Natural killer cell treated with Interleukin-12 subunit alpha and Interleukin-12 subunit beta and Interleukin-15 and Interleukin-18, amount 100 ng/mL, for 72 hours (primary cell): ENCODE data around the gene ESPL1. TPM values are rescaled to one million over a fixed set of nuclear protein-coding genes. Genes with fewer than 3 reads are reported as not detected.

Experiments
- ATAC-seq, 2 donors: fragments of 150-1000 bp; cut with Tn5 transposase in 1 of 2; sonication (Bioruptor Pico), chemical (Tn5 transposase) in 1 of 2; 2 replicates each; pipeline ENCODE4 v1.10.0; 2021
- DNase-seq: peaks from one replicate; pipeline ENCODE4 v3.0.0; 2022; ENCODE audit warnings: low spot score
- H3K27ac Mint-ChIP-seq, 2 donors: 1 replicate in 1 of 2; 2 replicates in 1 of 2; pipeline ENCODE4 v1.8.0; 2022; ENCODE audit warnings: mixed read lengths in 2 of 2, mild to moderate bottlenecking in 1 of 2, moderate library complexity in 1 of 2
- H3K27me3 Mint-ChIP-seq, 2 donors: 1 replicate in 1 of 2; 2 replicates in 1 of 2; pipeline ENCODE4 v1.8.0; 2022; ENCODE audit warnings: mixed read lengths in 2 of 2
- H3K36me3 Mint-ChIP-seq: one replicate; pipeline ENCODE4 v1.8.0; 2022; ENCODE audit warnings: mixed read lengths
- H3K4me1 Mint-ChIP-seq, 2 donors: 1 replicate in 1 of 2; 2 replicates in 1 of 2; pipeline ENCODE4 v1.8.0; 2022; ENCODE audit warnings: low read depth in 2 of 2, mixed read lengths in 2 of 2, mild to moderate bottlenecking in 1 of 2
- H3K4me3 Mint-ChIP-seq: one replicate; pipeline ENCODE4 v1.8.0; 2022; ENCODE audit warnings: mixed read lengths
- H3K9me3 Mint-ChIP-seq: 2 replicates; pipeline ENCODE4 v1.8.0; 2022; ENCODE audit warnings: mixed read lengths
- total RNA-seq, 2 donors: library from RNA; stranded (reverse); gene quantifications; one replicate each; pipeline ENCODE4 v1.2.3, GENCODE V29; 2022

The ESPL1 gene
- total RNA-seq, 2 donors from 2014 or later: 35.2 to 127 TPM

GRCh38 chr12:53235164-53235563, 32.9 kb upstream of the ESPL1 start:
- Mint-ChIP-seq H3K36me3 (no peaks in the 10 kb centered on the region), H3K27ac (peak overlapping the region; percentile 48 to 72), H3K4me3 (no peak overlapping the region), H3K9me3 (no peaks in the 10 kb centered on the region), H3K4me1 (peaks cover 29 to 37% of the 10 kb centered on the region in 2 donors), H3K27me3 (no peaks in the 10 kb centered on the region)
- ATAC-seq: no peak
- DNase-seq: no peak

- H3K4me1 Mint-ChIP-seq: peaks cover 29 to 37% of the 10 kb centered on the region in 2 donors
- peak overlapping the region; percentile 21 for H3K4me3 Mint-ChIP-seq
- H3K27me3 Mint-ChIP-seq: no peaks in the 10 kb centered on the region
- no peak for DNase-seq
- H3K27ac Mint-ChIP-seq: peak overlapping the region; percentile 48 to 72
- no peaks in the 10 kb centered on the region for H3K36me3 Mint-ChIP-seq
- H3K9me3 Mint-ChIP-seq: no peaks in the 10 kb centered on the region
- no peak for ATAC-seq
Measured at GRCh38 chr12:53235742-53236442, 32.2 kb upstream of the ESPL1 start.

DNA sequence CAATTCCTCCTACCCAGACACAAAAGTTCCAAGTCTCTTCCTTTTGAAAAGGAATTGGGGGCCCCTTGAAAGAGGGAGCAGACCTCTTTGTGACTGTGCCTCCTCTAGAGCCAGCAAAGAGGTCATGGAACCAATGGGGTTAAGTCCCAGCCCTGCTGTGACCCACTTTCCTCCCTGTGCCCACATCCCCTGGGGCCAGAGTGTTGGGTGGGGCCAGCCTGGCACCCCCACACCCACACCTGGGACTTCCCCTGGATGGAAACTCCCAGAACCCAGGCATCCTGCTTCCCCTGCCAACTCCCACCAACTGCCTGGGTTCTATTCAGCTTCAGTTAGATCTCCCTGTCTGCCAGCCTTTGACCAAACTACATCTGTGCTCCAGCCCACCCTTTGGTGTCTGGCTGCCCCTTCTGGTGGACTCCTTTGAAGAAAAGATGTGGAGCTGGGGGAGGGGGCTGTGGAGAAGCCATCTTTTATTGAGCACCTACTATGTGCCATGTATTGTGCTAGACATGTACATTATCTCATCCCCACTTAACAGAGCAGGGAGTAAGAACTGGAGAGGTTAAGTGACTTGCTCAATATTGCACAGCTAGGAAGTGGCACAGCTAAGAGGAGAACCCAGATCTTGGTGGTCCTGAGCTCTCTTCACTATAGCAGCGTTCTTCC, 31.5 kb upstream of the ESPL1 start:
- DNase-seq: no peak
- peak; percentile 26 to 39 for ATAC-seq
- peak overlapping the region; percentile 48 to 72 for H3K27ac Mint-ChIP-seq
- no peaks in the 10 kb centered on the region for H3K36me3 Mint-ChIP-seq
- H3K9me3 Mint-ChIP-seq: no peaks in the 10 kb centered on the region
- peaks cover 29 to 37% of the 10 kb centered on the region in 2 donors for H3K4me1 Mint-ChIP-seq
- H3K4me3 Mint-ChIP-seq: peak overlapping the region; percentile 21
- no peaks in the 10 kb centered on the region for H3K27me3 Mint-ChIP-seq

DNA sequence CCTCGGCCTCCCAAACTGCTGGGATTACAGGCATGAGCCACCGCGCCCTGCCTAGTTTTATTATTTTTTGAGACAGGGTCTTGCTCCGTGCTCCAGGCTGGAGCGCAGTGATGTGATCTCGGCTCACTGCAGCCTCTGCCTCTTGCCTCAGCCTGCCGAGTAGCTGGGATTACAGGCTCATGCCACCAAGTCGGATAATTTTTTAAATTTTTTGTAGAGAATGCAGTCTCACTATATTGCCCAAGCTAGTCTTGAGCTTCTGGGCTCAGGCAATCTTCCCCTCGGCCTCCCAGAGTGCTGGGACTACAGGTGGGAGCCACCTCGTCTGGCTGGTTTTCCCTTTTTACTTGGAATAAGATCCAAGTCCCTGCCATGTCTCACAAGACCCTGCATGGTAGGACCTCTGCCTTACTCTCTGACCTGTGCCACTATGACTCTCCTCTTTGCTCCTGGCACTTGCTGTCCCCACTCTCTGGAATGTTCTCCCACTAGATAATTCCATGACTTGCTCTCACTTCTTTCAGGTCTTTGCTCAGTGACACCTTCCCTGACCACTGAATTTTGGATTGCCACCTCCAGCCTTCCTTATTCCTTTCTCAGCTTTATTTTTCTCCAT, 28.3 kb upstream of the ESPL1 start:
- Mint-ChIP-seq H3K4me1 (peaks cover 17 to 21% of the 10 kb centered on the region in 2 donors), H3K36me3 (no peaks in the 10 kb centered on the region), H3K27me3 (peaks cover 11 to 21% of the 10 kb centered on the region in 2 donors), H3K4me3 (no peak overlapping the region), H3K27ac (peak overlapping the region in 1 of 2 donors; percentile 0), H3K9me3 (no peaks in the 10 kb centered on the region)
- ATAC-seq (no peak), DNase-seq (no peak)

- no peak for DNase-seq
- Mint-ChIP-seq H3K27ac (peak overlapping the region in 1 of 2 donors; percentile 19), H3K4me3 (no peak overlapping the region), H3K36me3 (no peaks in the 10 kb centered on the region), H3K9me3 (no peaks in the 10 kb centered on the region), H3K27me3 (peaks cover 11 to 28% of the 10 kb centered on the region in 2 donors), H3K4me1 (peaks cover 1 to 6% of the 10 kb centered on the region in 2 donors)
- peak in 1 of 2 donors; percentile 28 for ATAC-seq
Measured at GRCh38 chr12:53241623-53242412, 26.3 kb upstream of the ESPL1 start.

GRCh38 chr12:53244337-53244736, 23.8 kb upstream of the ESPL1 start:
- no peak for ATAC-seq
- H3K27ac Mint-ChIP-seq: no peak overlapping the region
- no peaks in the 10 kb centered on the region for H3K36me3 Mint-ChIP-seq
- no peak overlapping the region for H3K4me3 Mint-ChIP-seq
- no peaks in the 10 kb centered on the region for H3K4me1 Mint-ChIP-seq
- H3K27me3 Mint-ChIP-seq: peaks cover 11 to 28% of the 10 kb centered on the region in 2 donors
- no peak for DNase-seq
- no peaks in the 10 kb centered on the region for H3K9me3 Mint-ChIP-seq

DNA sequence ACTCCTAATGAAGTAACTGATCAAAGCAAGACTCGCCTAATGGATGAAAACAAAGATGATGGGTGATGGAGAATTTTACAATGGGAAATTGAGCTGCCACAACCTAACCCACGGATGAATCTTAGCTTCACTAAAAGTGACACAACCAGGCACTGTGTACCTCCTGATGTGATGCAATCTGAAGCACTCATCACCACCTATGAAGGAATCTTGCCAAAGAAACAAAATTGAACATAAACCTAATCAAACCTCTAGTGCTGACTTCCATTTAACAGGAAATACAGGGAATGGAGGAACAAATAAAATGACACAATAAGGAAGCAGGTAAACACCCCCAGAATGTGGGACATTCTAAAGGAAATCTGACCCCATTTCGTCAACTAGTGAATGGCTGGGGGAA, 22.8 kb upstream of the ESPL1 start:
- ATAC-seq: no peak
- Mint-ChIP-seq H3K36me3 (no peaks in the 10 kb centered on the region), H3K27me3 (peaks cover 11 to 28% of the 10 kb centered on the region in 2 donors), H3K4me1 (no peaks in the 10 kb centered on the region), H3K27ac (no peak overlapping the region), H3K4me3 (no peak overlapping the region), H3K9me3 (no peaks in the 10 kb centered on the region)
- no peak for DNase-seq

DNA sequence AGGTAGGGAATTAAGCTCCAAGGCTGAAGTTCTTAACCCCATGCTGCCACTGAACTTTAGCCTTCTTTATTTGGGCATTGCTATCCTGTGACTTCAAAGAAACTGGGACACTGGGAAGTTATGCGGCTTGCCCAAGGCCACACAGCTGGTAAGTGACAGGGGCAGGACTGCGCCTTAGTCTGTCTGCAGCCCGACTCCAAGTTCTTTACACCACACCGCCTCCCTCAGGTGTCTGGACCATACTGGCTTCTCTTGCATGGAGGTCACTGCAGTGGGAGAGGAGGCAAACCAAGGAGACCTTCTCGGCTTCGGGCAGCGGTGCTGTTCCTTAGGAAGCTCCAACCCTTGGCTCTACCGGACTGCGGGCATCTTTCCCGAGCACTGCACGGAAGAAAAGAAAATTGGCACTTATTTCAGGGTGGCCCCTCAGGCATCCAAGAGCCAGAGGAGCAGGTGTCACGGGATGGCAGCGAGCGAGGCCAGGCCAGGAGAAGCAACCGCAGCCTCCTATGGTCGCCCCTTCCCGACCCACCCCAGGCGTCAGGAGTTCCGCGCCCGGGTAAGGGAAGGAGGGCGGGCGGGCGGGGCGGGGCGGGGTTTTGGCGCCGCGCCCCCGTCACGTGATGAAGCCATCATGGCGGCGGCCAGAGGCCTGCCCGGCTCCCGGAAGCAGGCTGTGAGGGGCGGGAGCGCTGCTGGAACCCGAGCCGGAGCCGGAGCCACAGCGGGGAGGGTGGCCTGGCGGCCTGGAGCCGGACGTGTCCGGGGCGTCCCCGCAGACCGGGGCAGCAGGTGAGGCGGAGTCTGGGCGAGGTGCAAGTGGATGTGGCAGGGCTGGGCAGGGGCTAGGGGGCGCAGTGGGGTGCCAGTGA, 16.4 kb upstream of the ESPL1 start:
- H3K9me3 Mint-ChIP-seq: no peaks in the 10 kb centered on the region
- DNase-seq (peak; percentile 89), ATAC-seq (peak; percentile 91 to 94)
- peak overlapping the region; percentile 82 to 92 for H3K27ac Mint-ChIP-seq
- H3K4me3 Mint-ChIP-seq: peak overlapping the region; percentile 94
- H3K36me3 Mint-ChIP-seq: no peaks in the 10 kb centered on the region
- H3K4me1 Mint-ChIP-seq: peaks cover 23 to 27% of the 10 kb centered on the region in 2 donors
- no peaks in the 10 kb centered on the region for H3K27me3 Mint-ChIP-seq

DNA sequence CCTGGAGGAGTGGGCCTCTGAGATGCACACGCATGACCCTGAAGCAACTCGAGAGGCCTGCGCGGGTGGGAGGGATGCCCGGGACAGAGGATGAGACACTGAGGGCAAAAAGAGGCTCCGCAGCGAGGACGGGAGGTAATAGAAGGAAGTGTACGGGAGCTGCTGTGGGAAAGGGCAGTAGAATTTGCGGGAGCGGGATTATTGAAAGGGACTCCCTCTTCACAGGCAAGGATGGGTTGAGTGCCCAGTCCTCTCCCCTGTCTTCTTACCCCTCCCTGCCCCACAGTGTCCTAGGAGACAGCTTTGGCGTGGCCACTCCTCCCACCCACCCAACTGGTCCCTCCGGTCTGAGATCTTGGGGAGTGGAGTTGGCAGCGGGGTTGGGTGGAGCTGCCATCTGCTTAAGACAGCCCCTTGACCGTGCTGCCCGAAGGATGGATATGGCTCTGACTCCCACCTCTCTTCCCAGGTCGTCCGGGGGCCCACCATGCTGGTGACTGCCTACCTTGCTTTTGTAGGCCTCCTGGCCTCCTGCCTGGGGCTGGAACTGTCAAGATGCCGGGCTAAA, 15.7 kb upstream of the ESPL1 start:
- H3K27me3 Mint-ChIP-seq: no peaks in the 10 kb centered on the region
- peak in 1 of 2 donors; percentile 1 for ATAC-seq
- no peaks in the 10 kb centered on the region for H3K36me3 Mint-ChIP-seq

DNA sequence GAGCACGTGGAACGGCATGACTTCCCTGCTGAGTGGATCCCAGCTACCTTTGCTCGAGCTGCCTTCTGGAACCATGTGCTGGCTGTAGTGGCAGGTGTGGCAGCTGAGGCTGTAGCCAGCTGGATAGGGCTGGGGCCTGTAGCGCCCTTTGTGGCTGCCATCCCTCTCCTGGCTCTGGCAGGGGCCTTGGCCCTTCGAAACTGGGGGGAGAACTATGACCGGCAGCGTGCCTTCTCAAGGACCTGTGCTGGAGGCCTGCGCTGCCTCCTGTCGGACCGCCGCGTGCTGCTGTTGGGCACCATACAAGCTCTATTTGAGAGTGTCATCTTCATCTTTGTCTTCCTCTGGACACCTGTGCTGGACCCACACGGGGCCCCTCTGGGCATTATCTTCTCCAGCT, 14.8 kb upstream of the ESPL1 start:
- no peak for ATAC-seq
- peaks cover 23 to 27% of the 10 kb centered on the region in 2 donors for H3K4me1 Mint-ChIP-seq

More for the DNA sequence above, 15.7 kb upstream of the ESPL1 start:
- peak overlapping the region; percentile 82 to 92 for H3K27ac Mint-ChIP-seq
- peaks cover 23 to 27% of the 10 kb centered on the region in 2 donors for H3K4me1 Mint-ChIP-seq
- no peak for DNase-seq
- H3K4me3 Mint-ChIP-seq: peak overlapping the region; percentile 94
- H3K9me3 Mint-ChIP-seq: no peaks in the 10 kb centered on the region

DNA sequence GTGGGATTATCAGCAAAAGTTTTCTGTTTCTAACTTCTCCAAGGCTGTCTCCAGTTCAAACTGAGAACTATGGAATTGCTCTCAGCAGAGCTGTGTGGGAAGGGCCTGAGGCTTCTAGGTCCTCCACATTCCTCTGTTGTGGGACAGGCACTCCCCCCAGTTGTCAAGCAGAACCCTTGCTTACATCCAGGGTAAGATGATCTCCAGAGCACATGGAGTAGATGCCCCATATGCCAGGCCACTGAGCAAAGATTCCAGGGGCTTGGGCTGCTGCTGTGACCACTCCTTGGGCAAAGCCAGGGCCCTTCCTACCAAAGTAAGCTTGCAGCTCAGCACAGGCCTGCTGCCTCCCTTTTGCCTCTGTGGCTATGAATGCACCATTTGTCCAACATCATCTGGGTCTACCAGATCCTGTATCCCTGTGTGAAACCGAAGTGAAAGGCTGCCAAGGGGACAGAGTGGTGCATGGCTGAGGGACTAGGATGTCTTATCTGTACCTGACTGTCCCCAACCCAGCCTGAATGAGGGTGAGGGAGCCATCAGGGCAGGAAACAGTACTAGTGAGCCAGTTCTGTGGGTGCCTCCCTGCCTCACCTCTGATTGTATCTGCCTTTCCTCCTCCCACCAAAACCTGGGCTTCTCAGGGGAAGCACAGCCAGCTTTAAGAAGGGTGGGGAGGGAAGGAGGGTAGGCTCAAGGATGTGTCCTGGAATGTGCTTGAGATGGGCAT, 13.1 kb upstream of the ESPL1 start:
- H3K4me3 Mint-ChIP-seq: no peak overlapping the region

More for the DNA sequence above, 14.8 kb upstream of the ESPL1 start:
- no peaks in the 10 kb centered on the region for H3K36me3 Mint-ChIP-seq
- DNase-seq: no peak
- H3K9me3 Mint-ChIP-seq: no peaks in the 10 kb centered on the region
- H3K27ac Mint-ChIP-seq: peak overlapping the region; percentile 82 to 92
- no peaks in the 10 kb centered on the region for H3K27me3 Mint-ChIP-seq
- peak overlapping the region; percentile 94 for H3K4me3 Mint-ChIP-seq

DNA sequence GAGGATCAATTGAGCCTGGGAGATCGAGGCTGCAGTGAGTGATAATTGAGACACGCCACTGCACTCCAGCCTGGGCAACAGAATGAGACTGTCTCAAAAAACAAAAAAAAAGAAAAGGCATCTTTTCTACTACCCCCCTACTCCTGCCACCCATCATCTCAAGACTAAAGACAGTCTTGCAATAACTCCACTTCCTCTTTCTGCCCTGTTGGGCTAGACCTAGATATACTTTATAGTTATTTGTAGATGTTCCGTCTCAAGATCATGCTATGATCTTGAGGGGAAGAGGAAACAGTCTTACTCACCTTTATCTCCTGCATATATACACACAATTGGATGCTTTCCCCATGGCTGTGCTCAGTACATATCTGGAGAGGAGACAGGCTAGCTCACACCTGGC, 12.1 kb upstream of the ESPL1 start:
- Mint-ChIP-seq H3K4me1 (peaks cover 24 to 28% of the 10 kb centered on the region in 2 donors), H3K36me3 (no peaks in the 10 kb centered on the region), H3K27ac (no peak overlapping the region), H3K27me3 (no peaks in the 10 kb centered on the region), H3K4me3 (no peak overlapping the region), H3K9me3 (no peaks in the 10 kb centered on the region)
- DNase-seq: no peak
- ATAC-seq: no peak

More for the DNA sequence above, 13.1 kb upstream of the ESPL1 start:
- Mint-ChIP-seq H3K9me3 (no peaks in the 10 kb centered on the region), H3K36me3 (no peaks in the 10 kb centered on the region), H3K27ac (no peak overlapping the region), H3K4me1 (peaks cover 27 to 30% of the 10 kb centered on the region in 2 donors), H3K27me3 (no peaks in the 10 kb centered on the region)
- ATAC-seq (no peak), DNase-seq (no peak)
